HG02870 (cell line): ENCODE data around the gene LPP.
A peak's percentile ranks its signal among the peaks of the same experiment; 100 is the strongest.

Experiments
- ATAC-seq: cut with Tn5 transposase; IDR thresholded peaks from one replicate; pipeline ENCODE4 v1.9.1; 2021; ENCODE audit warnings: mild to moderate bottlenecking, moderate library complexity; ENCODE audit not compliant: unreplicated experiment

LPP gene

DNA sequence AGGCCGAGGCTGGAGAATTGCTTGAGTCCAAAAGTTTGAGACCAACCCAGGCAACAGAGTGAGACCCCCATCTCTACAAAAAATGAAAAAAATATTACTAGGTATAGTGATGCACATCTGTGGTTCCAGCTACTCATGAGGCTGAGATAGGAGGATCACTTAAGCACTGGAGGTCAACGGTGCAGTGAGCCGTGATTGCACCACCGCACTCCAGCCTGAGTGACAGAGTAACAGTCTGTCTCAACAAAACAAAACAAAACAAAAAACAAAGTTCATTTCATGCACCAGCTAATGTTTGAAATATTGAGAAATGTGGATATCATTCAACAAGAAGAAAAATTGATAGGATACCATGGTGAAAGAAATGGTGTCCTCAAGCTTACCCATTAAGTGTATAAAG, 567.4 kb downstream of the LPP start:
- ATAC-seq: no peak

DNA sequence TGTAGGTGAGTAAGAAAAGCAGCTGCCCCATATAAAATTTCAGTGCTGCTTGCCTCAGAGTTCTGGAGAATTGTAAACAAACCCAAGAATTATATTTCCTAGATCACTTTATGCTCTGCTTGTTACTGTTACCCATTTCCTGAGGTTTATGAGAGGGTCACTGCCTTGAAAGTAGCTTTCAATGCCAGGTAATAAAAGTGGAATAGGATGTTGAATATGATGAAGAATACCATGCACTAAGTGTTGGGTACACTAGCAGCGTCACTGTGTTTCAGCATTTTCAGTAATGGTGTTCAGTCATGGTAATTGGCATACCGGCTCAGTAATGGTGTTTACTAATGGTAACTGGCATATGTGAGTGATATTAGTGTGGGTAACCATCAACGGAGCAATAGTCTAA, 568.0 kb downstream of the LPP start:
- ATAC-seq: no peak

DNA sequence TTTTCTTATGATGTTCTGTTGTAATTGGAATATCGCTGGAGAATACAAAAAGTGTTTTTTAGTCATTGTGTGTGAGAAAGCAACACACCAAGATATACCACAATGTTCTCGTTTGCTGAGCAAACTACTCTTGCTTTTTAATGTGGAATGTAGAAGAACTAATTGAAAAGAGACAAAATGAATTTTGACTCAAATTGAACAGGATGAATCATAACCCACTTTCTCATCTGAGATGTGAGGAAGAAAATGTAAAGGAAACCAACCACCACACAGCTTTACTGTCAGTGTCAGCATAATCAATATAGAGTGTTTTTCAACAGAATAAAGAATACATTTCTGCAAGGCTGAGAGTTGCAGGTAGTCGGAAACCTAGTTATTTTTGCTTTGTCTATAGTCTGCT, 569.0 kb downstream of the LPP start:
- no peak for ATAC-seq

DNA sequence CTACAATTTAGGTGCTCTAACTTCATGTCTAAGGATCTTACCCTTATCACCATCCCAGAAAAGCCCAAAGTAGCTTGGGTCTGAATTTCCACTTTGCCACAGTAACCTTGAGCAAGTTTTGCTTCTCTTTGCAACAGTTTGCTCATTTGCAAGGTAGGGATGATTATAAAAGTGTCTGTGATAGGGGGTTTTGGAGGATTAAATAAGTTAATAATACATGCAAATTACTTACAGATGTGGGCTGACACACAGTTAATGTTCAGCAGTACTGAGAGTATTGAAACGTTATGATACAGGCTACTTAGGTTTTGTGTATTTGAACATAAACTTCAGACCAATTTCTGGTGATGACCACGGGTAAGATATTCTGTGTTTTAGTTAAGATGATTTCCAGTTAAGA, 573.1 kb downstream of the LPP start:
- ATAC-seq: no peak

DNA sequence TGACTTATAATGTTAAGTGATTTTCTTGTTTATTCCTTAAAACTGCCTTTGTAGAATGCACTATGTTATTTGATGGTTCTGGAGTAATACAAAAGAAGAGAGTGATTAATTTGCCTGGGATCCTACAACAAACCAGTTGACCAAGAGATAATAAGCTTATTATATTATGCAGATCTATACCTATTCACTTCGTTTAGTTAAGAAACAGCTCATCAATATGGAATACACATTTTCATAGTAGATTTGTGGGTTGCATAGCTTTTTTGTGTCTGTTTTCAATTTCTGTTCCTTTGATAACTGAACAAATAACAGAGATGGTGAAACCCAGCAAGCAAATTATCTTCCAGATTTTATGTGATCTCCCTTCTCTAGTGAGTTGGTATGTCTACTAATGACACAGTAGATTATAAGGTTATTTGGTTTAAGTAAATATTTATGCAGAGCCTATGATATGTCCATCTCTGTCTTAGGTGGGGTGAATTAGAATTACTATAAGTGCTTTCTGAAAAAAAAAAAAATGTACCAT, 574.5 kb downstream of the LPP start:
- no peak for ATAC-seq

DNA sequence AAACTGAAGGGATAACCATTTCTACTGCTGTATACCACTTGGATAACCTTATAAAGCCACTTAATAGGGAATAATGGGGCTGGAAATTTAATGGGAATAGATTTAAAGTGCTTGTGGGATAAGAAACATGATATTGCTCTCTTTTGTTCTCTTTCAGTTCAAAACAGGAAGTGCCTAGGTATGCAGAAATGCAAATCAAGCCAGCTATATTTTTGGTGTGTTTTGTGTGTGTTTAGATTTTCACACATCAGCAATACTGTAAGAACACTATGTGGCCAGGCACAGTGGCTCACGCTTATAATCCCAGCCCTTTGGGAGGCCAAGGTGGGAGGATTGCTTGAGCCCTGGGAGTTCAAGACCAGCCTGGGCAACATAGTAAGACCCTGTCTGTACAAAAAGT, 575.5 kb downstream of the LPP start:
- ATAC-seq: no peak

DNA sequence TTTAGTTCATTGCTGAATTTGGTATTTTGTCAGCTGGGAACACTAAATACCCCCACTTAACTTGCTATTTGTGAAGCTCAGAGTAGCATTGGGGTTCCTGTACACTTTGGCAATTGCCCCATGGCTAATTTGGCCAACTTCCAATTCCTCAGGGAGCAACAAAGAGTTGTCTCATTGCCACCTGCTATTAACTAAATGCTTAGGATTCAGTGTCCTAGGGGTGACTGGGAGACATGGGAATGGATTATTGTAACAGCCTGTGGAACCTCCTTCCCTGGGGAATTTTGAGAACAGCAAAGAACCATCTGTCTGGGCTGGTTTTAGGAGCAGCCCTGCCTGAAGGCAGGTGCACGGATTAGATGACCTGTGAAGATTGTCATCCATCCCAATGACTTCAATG, 580.4 kb downstream of the LPP start:
- no peak for ATAC-seq

DNA sequence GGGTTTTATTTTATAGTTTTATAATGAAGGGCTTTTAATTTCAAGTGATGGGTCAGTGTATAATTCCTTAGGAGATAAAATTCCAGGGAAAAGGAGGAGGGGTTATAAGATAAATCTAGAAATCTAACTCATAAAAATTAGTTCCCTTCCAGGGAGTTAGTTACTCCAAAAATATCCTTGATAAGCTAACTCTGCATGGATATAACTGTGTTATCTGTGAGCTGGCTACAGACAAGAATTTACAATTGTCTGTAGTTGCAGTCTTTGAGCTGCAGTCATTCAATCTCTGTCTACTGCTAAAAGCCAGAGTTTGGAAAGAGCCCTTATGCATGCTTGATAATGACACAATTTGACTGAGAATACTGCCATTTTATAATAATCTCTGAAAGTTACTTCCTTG, 585.6 kb downstream of the LPP start:
- ATAC-seq: no peak

DNA sequence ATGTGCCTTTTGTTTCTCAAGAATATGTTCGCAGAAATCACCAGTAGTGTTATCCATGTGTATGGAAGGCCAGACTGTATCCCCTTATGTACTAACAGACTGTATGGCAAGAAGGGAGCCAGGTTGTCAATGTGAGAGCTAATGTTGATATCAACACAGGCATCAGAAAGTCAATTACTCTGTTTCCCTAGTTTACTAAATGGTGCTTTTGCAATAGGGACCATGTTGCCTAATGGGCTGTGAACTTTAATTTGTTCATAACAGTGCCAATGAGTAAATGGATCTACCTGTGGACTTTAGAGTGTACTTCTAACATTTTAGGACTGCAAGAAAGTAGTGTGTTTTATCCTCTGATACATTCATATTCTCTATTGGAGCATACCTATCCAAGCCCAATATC, 586.1 kb downstream of the LPP start:
- no peak for ATAC-seq

DNA sequence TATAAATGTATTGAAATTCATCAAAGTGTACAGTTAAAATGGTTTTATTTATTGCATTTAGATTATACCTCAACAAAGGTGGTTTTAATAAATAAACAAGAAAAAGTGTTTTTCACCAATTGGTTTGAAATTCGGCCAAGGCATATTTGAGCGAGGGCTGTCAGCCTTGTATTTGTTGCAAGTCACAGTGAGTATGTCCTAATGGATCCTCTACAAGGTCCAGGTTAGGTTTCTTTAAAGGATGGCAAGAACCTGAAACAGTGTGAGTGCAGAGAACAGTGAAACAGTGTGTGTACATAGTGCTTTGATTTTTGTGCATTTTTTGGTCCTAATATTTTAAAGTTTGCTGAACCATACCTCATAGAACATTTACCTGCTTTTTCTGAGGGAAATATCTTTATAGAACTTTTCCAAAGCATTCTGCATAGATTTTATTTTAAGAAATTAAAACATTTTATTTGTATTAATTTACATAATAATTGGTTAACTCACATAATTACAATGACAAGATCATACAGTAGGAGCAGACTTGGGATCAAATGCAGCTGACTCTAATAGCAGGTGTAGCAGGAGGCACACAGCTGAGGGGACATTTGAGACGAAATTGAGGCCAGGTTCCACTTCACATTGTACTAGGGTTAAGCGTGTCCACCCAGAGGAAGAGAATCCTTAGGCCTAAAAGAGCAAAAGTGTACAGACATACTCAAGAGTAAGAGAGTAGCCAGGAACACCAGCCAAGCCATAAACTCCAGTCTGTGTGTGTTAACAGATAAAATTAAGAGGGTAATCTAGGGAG, 589.0 kb downstream of the LPP start:
- no peak for ATAC-seq

DNA sequence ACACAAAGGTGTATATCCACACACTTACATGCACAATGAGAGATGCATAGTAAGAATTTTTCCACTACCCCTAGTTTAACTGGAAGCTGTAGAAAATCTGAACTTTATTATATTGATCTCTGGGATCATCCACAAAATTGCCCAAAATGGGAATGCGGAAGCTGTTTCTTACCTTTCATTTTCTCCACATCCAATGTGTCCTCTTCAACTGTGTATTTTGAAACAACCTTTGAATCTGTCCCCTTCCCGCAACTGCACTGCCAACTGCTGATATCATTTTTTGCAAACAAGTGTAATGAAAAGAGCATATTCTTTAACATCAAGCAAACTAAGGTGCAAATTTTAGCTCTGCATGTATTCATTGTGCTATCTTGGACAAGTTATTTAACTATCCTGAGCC, 590.2 kb downstream of the LPP start:
- no peak for ATAC-seq

DNA sequence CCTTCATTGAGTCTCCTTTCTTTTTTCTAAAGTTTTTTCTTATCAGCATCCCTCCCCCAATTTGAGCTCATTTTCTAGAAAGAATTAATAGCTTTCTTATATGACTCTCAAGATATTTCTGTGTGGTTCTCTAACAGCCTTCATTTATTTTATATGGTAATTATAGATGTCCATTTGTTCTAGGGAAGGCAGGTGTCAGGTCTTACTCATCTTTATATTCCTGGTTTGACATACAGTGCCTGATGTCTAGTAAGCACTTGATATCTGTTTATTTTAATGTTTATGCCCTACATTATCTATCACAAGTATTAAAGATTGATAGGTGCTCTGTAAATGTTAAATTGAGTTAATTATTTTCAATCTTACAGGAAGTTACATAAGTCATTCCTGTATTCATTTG, 591.1 kb downstream of the LPP start:
- no peak for ATAC-seq

DNA sequence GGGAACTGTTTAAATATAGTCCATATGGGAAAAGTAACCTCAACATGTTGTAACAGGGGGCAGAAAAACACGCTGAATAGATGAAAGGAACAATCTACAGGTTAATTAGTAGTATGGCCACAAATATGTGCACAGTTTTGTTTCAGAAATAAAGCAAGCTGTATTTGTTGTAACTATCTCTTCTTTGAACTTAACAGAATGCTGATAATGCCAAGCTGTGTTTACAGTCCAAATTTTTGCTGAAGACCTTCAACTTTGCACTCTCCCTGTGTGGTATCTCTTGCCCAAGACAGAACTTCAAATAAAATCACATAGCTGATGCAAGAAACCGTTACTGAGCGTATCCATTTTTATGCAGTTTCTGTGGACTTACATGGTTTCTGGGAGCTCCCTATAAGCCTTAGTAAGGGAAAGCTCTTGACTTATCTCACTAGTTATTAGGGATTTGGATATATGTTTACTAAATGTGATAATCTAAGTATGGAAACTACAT, 592.4 kb downstream of the LPP start:
- no peak for ATAC-seq

DNA sequence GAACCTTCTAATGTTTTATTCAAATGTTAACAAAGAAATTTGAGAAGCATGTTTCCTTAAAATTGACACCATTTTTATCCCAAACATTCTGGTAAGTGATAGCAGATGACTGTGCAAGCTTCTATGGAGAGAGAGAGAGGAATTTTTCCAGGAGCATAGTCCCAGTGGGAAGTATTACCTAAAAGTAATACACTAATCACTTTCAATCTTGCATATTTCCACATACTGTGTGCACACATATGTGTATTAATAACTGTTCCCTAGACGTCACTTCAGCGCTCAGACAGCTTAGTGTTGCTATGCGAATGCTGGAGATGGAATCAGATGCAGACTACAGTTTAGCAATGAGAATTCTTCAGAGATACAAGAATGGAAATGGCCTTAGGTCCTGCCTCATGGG, 593.5 kb downstream of the LPP start:
- ATAC-seq: no peak

DNA sequence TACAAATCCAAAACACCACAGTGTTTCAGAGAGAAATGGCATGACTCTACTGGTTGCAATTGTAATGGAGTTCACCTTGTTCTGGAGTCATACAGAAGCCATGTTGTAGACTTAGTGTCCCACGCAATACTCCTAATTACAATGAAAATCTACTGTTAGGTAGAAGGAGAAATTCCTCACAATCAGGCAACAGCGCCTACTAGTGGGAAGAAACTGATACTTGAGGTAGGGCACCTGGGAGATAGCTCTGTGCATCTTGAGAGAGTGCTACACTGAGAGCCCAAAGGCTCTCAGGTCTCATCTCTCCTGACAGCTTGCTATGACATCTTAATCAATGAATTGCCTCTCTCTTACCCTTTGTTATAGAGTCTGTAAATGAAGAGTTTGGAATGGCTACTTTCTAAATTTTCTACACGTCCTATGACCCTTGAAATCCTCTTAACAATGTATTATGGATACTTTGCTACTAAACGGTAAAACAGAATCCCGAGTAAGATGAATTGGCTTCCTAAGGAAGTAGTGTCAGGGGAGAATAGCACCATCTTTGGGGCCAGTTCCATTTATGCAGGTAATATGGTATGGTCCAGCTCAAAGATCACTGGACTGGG, 595.2 kb downstream of the LPP start:
- no peak for ATAC-seq

DNA sequence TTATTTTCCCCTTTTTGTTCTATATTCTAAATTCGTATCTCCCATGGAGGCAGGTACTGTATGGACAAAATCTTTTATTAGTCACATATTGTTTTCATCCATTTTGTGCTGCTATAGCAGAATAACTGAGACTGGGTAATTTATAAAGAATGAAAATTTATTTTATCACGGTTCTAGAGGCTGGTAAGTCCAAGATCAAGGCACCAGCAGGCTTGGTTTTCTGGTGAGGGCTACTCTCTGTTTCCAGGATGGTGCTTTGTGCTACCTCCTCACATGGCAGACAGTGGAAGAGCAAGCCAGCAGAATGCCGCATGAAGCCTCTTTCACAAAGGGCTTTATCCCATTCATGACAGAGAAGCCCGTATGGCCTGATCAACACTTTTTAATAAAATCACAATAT, 595.9 kb downstream of the LPP start:
- ATAC-seq: no peak

DNA sequence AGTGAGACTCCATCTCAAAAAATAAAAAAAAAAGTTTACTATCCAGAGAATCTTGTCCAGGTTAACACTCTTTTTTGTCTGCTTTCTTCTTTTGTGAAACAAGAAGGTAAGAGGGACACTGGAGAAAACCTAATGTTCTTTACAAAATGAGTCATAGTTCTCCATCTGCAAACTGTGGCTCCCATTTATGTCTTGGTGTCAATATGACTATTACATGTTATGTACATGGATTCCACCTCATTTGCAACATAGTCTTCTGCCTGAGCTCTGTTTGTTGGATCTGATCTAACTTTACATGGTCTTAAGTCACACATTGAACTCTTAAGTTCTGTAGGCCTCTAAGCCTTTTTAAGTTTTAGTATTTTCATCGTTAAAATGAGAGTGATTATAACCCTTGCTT, 596.7 kb downstream of the LPP start:
- no peak for ATAC-seq

DNA sequence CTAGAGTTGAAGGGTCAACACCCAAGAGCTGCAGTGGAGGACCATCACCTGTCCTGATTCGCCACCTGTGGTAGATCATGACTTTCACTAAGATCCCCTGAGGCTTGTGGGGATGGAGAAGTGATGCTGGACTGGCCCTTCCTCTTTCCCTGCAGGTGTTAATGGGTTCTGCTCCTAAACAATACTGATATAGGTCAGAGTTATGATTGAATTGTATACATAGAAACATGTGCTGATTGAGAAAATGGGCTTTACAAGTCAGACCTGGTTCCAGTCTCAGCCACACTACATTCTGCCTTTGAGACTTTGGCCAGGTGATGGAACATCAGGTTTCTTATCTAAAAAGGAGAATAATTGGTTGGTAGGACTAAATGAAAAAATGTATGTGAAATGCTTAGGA, 598.9 kb downstream of the LPP start:
- peak; percentile 38 for ATAC-seq

DNA sequence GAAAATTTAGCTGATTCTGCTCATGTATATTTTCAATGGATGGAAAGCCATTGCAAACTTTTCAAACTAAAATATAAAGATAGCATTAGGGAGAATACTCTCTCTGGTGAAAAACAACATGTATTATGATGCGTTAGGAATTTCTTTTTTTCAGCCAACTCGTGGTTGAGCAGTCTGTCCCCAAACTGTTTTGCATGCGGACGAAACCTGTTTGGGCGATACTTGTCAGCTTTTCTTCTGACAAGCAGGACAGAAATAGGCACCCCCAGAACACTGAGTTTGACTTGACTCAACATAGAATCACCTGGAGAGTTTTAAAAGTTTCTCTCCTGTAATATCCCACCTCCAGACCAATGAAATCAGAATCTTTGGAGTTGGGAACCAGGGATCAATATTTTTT, 600.3 kb downstream of the LPP start:
- peak; percentile 61 for ATAC-seq

DNA sequence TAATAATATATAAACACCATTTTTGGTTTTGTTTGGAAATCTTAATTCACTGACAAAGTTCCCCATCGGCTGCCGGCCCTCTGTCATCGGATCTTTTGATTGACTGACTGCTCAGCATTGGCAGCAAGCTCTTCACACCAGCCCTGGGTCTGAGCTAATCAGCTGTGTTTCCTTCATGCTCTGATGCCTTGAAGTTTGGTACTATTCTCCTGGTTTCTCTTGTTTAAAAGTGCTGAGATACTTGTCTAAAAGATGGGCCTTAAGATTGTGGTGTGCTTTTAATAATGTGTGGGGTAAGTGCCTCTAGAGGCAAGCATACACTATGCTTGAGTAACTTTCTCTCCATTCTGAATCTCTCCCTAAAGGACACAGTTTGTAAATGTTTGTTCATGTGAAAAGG, 602.3 kb downstream of the LPP start:
- ATAC-seq: no peak

DNA sequence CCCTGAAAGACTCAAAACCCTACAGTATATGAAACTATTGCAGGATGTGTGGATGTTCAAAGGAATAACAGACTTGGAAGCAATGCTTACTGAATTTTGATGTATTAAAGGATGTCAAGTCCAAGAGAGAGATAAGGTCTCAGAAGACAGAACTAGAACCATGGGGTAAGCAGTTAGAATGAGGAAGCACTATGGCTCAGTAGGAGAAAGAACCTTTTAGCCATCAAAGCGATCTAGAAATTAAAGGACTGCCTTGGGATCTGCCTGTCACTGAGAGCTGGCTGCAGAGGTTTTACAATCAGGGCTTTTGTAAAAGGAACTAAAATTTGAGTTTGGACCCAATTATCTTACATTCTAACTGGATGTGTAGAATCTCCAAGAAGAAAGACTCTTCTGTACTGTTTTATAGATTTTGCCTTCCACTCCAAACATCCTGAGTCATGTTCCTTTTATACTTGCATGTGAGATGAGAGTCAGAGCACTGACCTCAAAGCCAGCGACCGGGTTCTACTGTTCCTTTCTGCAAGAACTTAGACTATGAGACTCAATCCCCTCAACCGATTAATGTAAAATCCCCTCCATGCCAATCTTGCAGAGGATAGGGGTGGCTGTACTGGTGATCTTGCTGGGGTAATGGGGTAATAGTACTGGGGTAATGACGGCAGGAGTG, 605.5 kb downstream of the LPP start:
- ATAC-seq: no peak

DNA sequence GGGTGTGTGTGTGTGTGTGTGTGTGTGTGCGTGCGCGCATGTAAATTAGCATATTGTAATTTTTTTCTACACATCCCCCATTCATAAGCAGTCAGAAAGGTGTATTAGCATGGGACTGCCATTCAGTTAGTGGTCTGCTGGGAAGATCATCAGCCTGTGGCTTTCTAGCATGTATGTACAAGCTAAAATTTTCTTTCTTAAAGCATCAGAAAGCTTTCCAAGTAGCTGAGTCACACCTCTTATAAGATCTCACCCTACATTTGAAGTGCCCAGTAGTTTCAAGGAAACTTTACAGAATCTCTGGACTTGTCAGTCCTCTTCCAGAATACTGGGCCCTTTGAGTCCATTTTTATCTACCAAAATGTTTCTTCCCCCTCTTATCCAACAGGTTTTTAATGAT, 606.5 kb downstream of the LPP start:
- no peak for ATAC-seq
